DMS153 (cell line): ENCODE results near the gene PRH2.

Experiments
- DNase-seq: peaks from one replicate; lab custom pipeline; 2025; lab: John Stamatoyannopoulos, UW

PRH2 gene

DNA sequence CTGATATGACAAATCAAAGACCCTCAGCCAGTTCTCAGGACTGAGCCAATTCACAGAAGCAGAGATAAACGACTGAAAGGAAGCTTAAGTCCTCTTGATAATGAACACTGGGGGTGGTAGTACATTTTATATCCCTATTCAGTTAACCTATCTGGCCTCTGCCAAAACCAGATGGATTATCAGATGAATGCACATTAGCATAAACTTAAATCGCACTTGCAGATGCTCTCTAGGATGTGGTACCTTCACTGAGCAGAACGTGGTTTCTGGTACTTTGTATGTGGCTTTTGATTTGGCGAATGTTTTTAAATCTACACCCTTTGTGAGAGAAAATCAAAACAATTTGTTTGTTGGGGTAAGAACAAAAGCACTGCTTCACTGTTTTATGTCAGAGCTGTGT, 31.2 kb downstream of the PRH2 start:
- no peak for DNase-seq

DNA sequence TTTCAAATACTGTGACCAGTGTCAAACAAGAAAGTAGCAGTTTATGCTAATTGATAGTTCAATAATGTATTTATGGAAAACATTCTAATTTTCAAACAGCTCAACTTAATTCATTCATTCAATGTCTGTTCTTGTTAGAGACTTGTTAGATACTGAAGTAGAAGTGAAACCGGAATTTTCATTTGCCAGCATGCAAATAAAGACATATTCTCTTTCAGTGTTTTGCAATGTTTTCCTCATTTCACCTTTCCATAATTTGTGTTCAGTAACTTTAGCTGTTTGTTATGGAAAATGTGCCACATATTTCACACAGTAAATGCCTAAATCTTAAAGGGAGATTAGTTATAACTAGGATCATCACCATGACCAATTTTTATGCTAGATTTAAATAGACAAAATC, 36.4 kb downstream of the PRH2 start:
- no peak for DNase-seq

DNA sequence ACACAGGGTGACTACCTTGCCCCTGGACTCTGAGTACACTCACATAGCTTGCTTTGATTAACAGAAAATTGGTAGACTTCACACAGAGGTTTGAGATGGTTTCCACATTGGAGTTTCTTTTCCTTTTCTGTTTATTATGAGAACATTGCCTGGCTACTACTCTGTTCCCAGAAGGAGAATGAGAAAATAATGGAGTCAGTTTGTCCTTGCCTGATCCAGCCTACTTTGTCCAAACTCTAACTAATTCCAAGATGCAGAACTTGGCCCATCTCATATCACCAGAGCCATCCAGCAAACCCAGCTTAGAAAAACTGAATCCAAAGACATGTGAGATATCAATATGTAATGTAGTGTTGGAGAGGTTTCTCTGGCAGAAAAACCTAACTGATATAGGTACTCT, 37.3 kb downstream of the PRH2 start:
- no peak for DNase-seq

DNA sequence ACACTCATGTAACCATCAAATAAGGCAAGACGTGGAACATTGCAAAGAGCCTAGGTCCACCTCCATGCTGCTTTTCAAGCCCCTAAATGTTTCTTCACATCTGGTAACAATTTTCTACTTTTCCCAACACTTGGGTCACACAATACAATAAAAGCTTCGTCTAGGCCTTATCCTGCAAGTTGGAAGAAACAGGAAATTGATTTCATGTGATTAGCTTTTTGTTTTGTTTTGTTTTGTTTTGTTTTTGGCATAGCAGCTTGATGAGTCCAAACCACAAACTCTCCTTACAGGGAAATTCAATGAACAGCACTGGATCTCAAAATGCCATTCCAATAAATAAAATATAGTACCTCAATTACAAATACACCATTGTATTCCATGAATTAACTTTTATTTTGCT, 38.4 kb downstream of the PRH2 start:
- DNase-seq = no peak

DNA sequence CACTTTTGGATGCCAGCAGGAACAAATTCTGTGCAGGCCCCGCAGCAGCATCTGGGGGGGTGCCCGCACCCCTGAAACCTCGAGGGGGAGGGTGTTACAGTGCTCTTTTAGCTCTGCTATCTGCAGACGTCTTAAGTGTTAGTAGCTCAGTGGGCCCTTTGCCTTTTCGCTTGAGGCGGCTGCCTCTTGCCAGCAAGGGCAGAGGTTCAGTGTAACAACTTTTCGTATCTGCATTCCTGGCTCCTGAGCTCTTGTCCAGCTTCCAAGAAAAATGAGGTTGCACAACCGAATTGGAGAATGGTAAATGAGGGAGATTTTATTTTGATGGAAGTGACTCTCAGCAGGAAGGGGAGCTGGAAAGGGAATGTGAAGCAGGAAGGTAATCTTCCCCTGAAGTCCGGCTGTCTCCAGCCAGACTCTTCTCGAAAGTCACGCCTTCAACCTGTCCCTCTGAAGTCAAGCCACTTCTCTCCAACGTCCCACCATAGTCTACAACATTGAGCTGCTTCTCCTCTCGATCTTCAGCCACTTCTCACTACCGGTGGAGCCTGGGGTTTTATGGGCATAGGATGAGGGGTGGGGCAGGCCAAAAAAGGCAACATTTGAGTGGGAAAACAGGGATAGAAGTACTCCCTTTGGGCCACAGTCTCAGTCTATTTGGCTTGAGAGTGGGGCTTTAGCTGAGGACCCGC, 39.9 kb downstream of the PRH2 start:
- no peak for DNase-seq

DNA sequence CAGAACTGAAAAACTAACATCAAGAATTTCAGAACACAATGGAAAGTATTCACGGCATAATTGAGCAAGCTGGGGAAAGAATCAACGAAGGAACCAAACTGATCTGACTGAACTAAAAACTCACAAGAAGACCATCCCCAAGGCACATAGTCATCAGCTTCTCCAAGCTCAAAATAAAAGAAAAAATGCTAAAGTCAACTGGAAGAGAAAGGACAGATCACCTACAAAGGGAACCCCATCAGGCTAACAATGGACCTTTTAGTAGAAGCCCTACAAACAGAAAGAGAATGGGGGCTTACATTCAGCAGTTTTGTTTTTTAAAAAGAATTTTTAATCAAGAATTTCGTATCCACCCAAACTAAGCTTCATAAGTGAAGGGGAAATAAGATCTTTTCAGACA, 45.9 kb downstream of the PRH2 start:
- no peak for DNase-seq

DNA sequence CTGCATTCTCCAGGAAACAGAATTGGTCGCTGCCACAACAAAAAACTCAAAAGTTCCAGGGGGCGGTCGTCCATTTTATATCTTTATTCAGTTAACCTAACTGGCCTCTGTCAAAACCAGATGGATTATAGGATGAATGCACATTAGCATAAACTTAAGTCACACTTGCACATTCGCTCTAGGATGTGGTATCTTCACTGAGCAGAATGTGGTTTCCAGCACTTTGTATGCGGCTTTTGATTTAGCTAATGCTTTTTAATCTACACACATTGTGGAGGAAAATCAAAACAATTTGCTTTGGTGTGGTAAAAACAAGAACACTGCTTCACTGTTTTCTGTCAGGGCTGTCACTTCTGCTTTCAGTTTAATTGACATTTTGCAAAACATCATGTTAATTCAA, 53.2 kb downstream of the PRH2 start:
- no peak for DNase-seq
